Fibroblast of lung (primary cell): ENCODE results near the gene POLR2C.

ENCODE experiments used
- CTCF ChIP-seq, 2 donors: IDR thresholded peaks in 1 of 2; conservative IDR thresholded peaks in 1 of 2; 1 replicate in 1 of 2; 2 replicates in 1 of 2; pipeline ENCODE4 v1.5.1; 2011 to 2012; ENCODE audit warnings: low read length in 2 of 2, control low read depth in 1 of 2, inconsistent platforms in 1 of 2, low read depth in 1 of 2, mild to moderate bottlenecking in 1 of 2
- EZH2 ChIP-seq: IDR thresholded peaks from 2 replicates; pipeline ENCODE4 v1.5.1; 2012; ENCODE audit warnings: low read length, control low read depth, mild to moderate bottlenecking; ENCODE audit errors: missing control alignments

- no peak for TF ChIP-seq EZH2
- TF ChIP-seq CTCF (conservative IDR thresholded peaks at IDR 0.05 in 1 of 2, IDR thresholded peaks at IDR 0.05 in 1 of 2; ENCODE audit: low read depth in 1 of 2, low read length in 2 of 2) = no peak
These were observed 39.0 kb downstream of the POLR2C start for GRCh38 chr16:57501492-57501891.
